Prostate gland (tissue), 2 donors: ENCODE results near the gene DAZAP1.

ENCODE experiments used
- POLR2A ChIP-seq: fragments of 450-650 bp; IDR thresholded peaks from one replicate; pipeline ENCODE4 v1.6.1; 2016; ENCODE audit warnings: antibody characterized with exemption, mild to moderate bottlenecking
- POLR2AphosphoS5 ChIP-seq: sonication (generic); formaldehyde crosslinking; IDR thresholded peaks from one replicate; pipeline ENCODE4 v1.6.1; 2017; ENCODE audit warnings: antibody characterized with exemption
- TF ChIP-seq, protein P1 (sequence below), 4 experiments: fragments of 200-600 bp in 2 of 4; fragments of 450-650 bp in 2 of 4; sonication (generic) in 2 of 4; IDR thresholded peaks; 1 replicate in 3 of 4; 2 replicates in 1 of 4; pipeline ENCODE4 v1.5.1; 2016 to 2019; ENCODE audit warnings: antibody characterized with exemption in 4 of 4, mild to moderate bottlenecking in 2 of 4, moderate library complexity in 2 of 4

DNA sequence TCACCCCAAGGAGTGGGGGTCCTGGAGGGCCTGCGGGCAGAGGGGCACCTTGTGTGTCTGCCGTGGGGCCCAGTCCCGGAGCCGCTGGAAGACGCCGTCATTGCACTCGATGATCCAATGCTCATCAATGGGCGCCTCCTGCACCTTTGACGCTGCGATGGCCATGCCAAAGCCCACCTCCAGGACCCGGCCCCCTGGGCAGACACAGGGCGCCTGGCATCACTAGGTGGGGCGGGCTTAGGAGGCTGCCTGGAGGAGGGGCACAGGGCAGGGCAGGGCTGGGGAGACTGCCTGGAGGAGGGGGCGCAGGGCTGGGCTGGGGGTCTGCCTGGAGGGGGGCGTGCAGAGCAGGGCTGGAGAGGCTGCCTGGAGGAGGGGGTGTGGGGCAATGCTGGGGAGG is 7.6 kb upstream of the DAZAP1 start:
- TF ChIP-seq, protein P1, sequence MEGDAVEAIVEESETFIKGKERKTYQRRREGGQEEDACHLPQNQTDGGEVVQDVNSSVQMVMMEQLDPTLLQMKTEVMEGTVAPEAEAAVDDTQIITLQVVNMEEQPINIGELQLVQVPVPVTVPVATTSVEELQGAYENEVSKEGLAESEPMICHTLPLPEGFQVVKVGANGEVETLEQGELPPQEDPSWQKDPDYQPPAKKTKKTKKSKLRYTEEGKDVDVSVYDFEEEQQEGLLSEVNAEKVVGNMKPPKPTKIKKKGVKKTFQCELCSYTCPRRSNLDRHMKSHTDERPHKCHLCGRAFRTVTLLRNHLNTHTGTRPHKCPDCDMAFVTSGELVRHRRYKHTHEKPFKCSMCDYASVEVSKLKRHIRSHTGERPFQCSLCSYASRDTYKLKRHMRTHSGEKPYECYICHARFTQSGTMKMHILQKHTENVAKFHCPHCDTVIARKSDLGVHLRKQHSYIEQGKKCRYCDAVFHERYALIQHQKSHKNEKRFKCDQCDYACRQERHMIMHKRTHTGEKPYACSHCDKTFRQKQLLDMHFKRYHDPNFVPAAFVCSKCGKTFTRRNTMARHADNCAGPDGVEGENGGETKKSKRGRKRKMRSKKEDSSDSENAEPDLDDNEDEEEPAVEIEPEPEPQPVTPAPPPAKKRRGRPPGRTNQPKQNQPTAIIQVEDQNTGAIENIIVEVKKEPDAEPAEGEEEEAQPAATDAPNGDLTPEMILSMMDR (IDR thresholded peaks at IDR 0.05) = no peak
- TF ChIP-seq POLR2AphosphoS5 (no peak), POLR2A (no peak)
